SK-N-SH treated with all-trans-retinoic acid at 6 μM for 48 hours (cell line): ENCODE results near the gene HNRNPUL1.

ENCODE experiments used
- ATAC-seq: fragments of 200-7000 bp; cut with Tn5 transposase; 3 replicates; pipeline ENCODE4 v1.9.1; 2020; ENCODE audit warnings: mild to moderate bottlenecking, moderate library complexity
- BACH2 ChIP-seq: fragments of 250-450 bp; sonication (Bioruptor Pico); IDR thresholded peaks from 2 replicates; pipeline ENCODE4 v1.9.0; 2021; ENCODE audit warnings: mild to moderate bottlenecking, borderline replicate concordance
- CSDC2 ChIP-seq: fragments of 250-450 bp; sonication (Bioruptor Pico); IDR thresholded peaks from 2 replicates; pipeline ENCODE4 v1.5.0; 2020; ENCODE audit warnings: mild to moderate bottlenecking, moderate library complexity
- ESRRG ChIP-seq: fragments of 250-450 bp; sonication (Bioruptor Pico); IDR thresholded peaks from 2 replicates; pipeline ENCODE4 v1.6.1; 2021; ENCODE audit warnings: mild to moderate bottlenecking
- GLIS3 ChIP-seq: fragments of 250-450 bp; sonication (Bioruptor Pico); IDR thresholded peaks from 2 replicates; pipeline ENCODE4 v1.5.0; 2020; ENCODE audit warnings: mild to moderate bottlenecking, moderate library complexity
- ISL1 ChIP-seq: fragments of 250-450 bp; sonication (Bioruptor Pico); IDR thresholded peaks from 2 replicates; pipeline ENCODE4 v2.1.2; 2022; ENCODE audit warnings: mild to moderate bottlenecking, moderate library complexity
- OSR1 ChIP-seq: fragments of 250-450 bp; sonication (Bioruptor Pico); IDR thresholded peaks from 2 replicates; pipeline ENCODE4 v1.8.0; 2022; ENCODE audit warnings: moderate library complexity, mild to moderate bottlenecking, inconsistent platforms
- PPARA ChIP-seq: fragments of 250-450 bp; sonication (Bioruptor Pico); IDR thresholded peaks from 2 replicates; pipeline ENCODE4 v1.5.0; 2020; ENCODE audit warnings: mild to moderate bottlenecking, borderline replicate concordance
- RARB ChIP-seq: fragments of 250-450 bp; sonication (Bioruptor Pico); IDR thresholded peaks from 2 replicates; pipeline ENCODE4 v1.8.0; 2021; ENCODE audit warnings: mild to moderate bottlenecking, moderate library complexity
- SNAI2 ChIP-seq: fragments of 250-450 bp; sonication (Bioruptor Pico); IDR thresholded peaks from 2 replicates; pipeline ENCODE4 v1.5.0; 2020; ENCODE audit warnings: mild to moderate bottlenecking, moderate library complexity
- TCF4 ChIP-seq: fragments of 250-450 bp; sonication (Bioruptor Pico); IDR thresholded peaks from 2 replicates; pipeline ENCODE4 v1.8.0; 2021; ENCODE audit warnings: mild to moderate bottlenecking, moderate library complexity, borderline replicate concordance
- TOX ChIP-seq: fragments of 250-450 bp; sonication (Bioruptor Pico); IDR thresholded peaks from 2 replicates; pipeline ENCODE4 v1.8.0; 2021; ENCODE audit warnings: mild to moderate bottlenecking, moderate library complexity, borderline replicate concordance
- ZC3H10 ChIP-seq: fragments of 250-450 bp; sonication (Bioruptor Pico); IDR thresholded peaks from 2 replicates; pipeline ENCODE4 v1.5.1; 2021; ENCODE audit warnings: mild to moderate bottlenecking, moderate library complexity
- ZFP3 ChIP-seq: fragments of 250-450 bp; sonication (Bioruptor Pico); IDR thresholded peaks from 2 replicates; pipeline ENCODE4 v1.5.0; 2020; ENCODE audit warnings: mild to moderate bottlenecking, moderate library complexity
- ZFP30 ChIP-seq: fragments of 450-650 bp; formaldehyde crosslinking; IDR thresholded peaks from 2 replicates; pipeline ENCODE4 v1.5.0; 2022; ENCODE audit warnings: mild to moderate bottlenecking, moderate library complexity
- ZNF565 ChIP-seq: fragments of 450-650 bp; formaldehyde crosslinking; conservative IDR thresholded peaks from 2 replicates; pipeline ENCODE4 v1.5.0; 2020; ENCODE audit warnings: low read depth, mild to moderate bottlenecking, moderate library complexity
- ZNF70 ChIP-seq: fragments of 450-650 bp; formaldehyde crosslinking; IDR thresholded peaks from 2 replicates; pipeline ENCODE4 v1.5.0; 2020; ENCODE audit warnings: mild to moderate bottlenecking, moderate library complexity
- ZNF8 ChIP-seq: fragments of 450-650 bp; formaldehyde crosslinking; IDR thresholded peaks from 2 replicates; pipeline ENCODE4 v1.5.0; 2020; ENCODE audit warnings: mild to moderate bottlenecking, moderate library complexity
- TF ChIP-seq, protein P1 (sequence below): fragments of 250-450 bp; sonication (Bioruptor Pico); IDR thresholded peaks from 2 replicates; pipeline ENCODE4 v1.5.1; 2021; ENCODE audit warnings: mild to moderate bottlenecking, moderate library complexity
- TF ChIP-seq, protein P2 (sequence below): fragments of 250-450 bp; sonication (Bioruptor Pico); IDR thresholded peaks from 2 replicates; pipeline ENCODE4 v1.8.0; 2020; ENCODE audit warnings: mild to moderate bottlenecking, moderate library complexity, borderline replicate concordance
- TF ChIP-seq, protein P3 (sequence below): fragments of 250-450 bp; sonication (Bioruptor Pico); IDR thresholded peaks from 2 replicates; pipeline ENCODE4 v1.8.0; 2021; ENCODE audit warnings: low read depth, mild to moderate bottlenecking, moderate library complexity, borderline replicate concordance
- TF ChIP-seq, protein P4 (sequence below): fragments of 250-450 bp; sonication (Bioruptor Pico); IDR thresholded peaks from 2 replicates; pipeline ENCODE4 v1.5.1; 2020; ENCODE audit warnings: low read depth, mild to moderate bottlenecking, moderate library complexity

The HNRNPUL1 gene

DNA sequence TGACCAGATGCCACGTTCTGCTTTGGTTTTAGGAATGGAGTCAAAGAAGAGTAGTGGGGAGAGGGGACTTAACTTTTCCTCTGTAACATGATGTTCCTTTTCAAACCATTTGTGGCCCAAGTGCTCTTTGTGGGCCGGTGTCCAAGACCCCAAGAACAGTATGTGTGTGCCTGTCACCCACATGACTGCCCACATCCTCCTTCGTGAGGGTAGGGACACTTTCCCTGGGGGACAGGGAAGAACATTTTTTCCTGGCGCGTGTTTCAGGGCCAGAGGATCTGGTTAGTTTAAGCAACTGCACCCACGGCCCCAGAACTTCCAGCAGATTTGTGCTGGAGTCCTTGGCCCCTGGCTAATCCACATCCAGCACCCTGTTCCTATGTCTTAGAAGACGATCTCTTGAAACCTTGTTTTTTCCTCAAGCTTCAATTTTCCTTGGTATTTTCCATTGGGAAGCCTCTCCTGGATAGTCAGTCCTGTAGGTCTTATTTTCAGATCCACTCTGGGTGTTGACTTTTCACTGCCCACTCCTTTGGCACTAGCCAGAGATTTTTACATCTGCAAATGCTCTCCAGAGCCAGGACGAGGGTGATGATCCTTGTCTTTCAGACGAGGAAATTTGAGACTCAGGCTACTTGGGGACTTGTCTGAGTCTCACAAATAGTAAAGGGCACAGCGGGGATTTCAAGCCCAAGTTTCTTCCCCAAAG lies 35.0 kb downstream of the HNRNPUL1 start:
- ATAC-seq = no peak

DNA sequence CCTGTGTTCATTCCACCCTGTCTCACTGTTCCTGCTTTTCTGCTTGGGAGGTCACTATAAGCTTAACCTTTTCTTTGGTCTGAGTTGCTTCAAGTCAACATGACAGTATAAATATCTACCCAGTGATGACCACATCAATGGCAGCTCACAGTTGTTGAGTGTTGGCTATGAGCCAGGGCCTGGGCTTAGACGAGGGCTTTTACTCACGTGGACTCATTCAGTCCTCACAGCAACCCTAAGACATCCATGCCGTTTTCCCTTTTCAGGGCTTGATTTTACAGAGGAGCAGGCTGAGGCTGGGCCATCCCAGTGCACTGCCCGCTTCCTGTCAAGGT lies 35.5 kb downstream of the HNRNPUL1 start:
- no peak for TF ChIP-seq ZC3H10 (CRISPR knock-in tag)
- TF ChIP-seq ZNF565 (CRISPR knock-in tag) = no peak
- TF ChIP-seq ISL1 (CRISPR knock-in tag) = no peak
- no peak for TF ChIP-seq ZFP30 (CRISPR knock-in tag)
- no peak for TF ChIP-seq OSR1
- no peak for TF ChIP-seq TCF4
- no peak for TF ChIP-seq GLIS3 (CRISPR knock-in tag)
- TF ChIP-seq ZFP3 (CRISPR knock-in tag) = no peak
- no peak for TF ChIP-seq BACH2
- TF ChIP-seq, protein P1, sequence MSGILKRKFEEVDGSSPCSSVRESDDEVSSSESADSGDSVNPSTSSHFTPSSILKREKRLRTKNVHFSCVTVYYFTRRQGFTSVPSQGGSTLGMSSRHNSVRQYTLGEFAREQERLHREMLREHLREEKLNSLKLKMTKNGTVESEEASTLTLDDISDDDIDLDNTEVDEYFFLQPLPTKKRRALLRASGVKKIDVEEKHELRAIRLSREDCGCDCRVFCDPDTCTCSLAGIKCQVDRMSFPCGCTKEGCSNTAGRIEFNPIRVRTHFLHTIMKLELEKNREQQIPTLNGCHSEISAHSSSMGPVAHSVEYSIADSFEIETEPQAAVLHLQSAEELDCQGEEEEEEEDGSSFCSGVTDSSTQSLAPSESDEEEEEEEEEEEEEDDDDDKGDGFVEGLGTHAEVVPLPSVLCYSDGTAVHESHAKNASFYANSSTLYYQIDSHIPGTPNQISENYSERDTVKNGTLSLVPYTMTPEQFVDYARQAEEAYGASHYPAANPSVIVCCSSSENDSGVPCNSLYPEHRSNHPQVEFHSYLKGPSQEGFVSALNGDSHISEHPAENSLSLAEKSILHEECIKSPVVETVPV (CRISPR knock-in tag) = no peak
- TF ChIP-seq TOX (CRISPR knock-in tag) = no peak
- TF ChIP-seq, protein P2, sequence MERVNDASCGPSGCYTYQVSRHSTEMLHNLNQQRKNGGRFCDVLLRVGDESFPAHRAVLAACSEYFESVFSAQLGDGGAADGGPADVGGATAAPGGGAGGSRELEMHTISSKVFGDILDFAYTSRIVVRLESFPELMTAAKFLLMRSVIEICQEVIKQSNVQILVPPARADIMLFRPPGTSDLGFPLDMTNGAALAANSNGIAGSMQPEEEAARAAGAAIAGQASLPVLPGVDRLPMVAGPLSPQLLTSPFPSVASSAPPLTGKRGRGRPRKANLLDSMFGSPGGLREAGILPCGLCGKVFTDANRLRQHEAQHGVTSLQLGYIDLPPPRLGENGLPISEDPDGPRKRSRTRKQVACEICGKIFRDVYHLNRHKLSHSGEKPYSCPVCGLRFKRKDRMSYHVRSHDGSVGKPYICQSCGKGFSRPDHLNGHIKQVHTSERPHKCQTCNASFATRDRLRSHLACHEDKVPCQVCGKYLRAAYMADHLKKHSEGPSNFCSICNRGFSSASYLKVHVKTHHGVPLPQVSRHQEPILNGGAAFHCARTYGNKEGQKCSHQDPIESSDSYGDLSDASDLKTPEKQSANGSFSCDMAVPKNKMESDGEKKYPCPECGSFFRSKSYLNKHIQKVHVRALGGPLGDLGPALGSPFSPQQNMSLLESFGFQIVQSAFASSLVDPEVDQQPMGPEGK = no peak
- TF ChIP-seq, all 23 proteins: peak for 0
- ATAC-seq = no peak

More for the DNA sequence above, 35.0 kb downstream of the HNRNPUL1 start:
- TF ChIP-seq, protein P2 = no peak
- TF ChIP-seq, protein P1 (CRISPR knock-in tag) = no peak
- TF ChIP-seq ZFP3 (CRISPR knock-in tag) (no peak), ZNF8 (CRISPR knock-in tag) (no peak), ESRRG (CRISPR knock-in tag) (no peak), PPARA (CRISPR knock-in tag) (no peak), ZFP30 (CRISPR knock-in tag) (no peak), BACH2 (no peak), ZNF565 (CRISPR knock-in tag) (no peak), ISL1 (CRISPR knock-in tag) (no peak), SNAI2 (no peak), ZC3H10 (CRISPR knock-in tag) (no peak), TCF4 (no peak), GLIS3 (CRISPR knock-in tag) (no peak)
- TF ChIP-seq, protein P3, sequence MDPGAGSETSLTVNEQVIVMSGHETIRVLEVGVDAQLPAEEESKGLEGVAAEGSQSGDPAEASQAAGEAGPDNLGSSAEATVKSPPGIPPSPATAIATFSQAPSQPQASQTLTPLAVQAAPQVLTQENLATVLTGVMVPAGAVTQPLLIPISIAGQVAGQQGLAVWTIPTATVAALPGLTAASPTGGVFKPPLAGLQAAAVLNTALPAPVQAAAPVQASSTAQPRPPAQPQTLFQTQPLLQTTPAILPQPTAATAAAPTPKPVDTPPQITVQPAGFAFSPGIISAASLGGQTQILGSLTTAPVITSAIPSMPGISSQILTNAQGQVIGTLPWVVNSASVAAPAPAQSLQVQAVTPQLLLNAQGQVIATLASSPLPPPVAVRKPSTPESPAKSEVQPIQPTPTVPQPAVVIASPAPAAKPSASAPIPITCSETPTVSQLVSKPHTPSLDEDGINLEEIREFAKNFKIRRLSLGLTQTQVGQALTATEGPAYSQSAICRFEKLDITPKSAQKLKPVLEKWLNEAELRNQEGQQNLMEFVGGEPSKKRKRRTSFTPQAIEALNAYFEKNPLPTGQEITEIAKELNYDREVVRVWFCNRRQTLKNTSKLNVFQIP = no peak
- TF ChIP-seq, protein P4, sequence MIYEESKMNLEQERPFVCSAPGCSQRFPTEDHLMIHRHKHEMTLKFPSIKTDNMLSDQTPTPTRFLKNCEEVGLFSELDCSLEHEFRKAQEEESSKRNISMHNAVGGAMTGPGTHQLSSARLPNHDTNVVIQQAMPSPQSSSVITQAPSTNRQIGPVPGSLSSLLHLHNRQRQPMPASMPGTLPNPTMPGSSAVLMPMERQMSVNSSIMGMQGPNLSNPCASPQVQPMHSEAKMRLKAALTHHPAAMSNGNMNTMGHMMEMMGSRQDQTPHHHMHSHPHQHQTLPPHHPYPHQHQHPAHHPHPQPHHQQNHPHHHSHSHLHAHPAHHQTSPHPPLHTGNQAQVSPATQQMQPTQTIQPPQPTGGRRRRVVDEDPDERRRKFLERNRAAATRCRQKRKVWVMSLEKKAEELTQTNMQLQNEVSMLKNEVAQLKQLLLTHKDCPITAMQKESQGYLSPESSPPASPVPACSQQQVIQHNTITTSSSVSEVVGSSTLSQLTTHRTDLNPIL (CRISPR knock-in tag) = no peak

DNA sequence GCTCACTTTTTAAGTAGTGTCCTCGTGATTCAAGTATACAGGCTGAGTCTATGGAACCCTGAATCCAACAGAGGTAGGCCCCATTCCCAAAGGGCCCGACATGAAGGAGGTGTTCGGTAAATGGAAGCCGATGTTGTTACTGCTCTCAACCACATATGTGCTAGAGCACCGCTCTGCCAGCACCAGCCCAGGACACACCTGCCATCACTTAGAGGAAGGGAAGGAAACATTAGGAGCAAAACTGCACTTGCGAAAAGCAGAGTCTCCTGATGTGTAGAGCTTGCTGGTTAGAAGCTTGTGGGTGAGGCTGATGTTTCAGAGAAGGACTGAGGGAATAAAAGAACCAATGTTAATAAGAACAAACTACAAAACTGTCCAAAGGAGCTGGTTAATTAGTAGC lies 36.4 kb downstream of the HNRNPUL1 start:
- no peak for ATAC-seq
- TF ChIP-seq RARB (CRISPR knock-in tag) (no peak), SNAI2 (no peak), ZC3H10 (CRISPR knock-in tag) (no peak), CSDC2 (CRISPR knock-in tag) (no peak), ZNF565 (CRISPR knock-in tag) (no peak), ZFP3 (CRISPR knock-in tag) (no peak), BACH2 (no peak), PPARA (CRISPR knock-in tag) (no peak), ZNF70 (no peak), OSR1 (no peak)
- TF ChIP-seq, protein P2 = no peak
- TF ChIP-seq, protein P1 (CRISPR knock-in tag) = no peak
